HG03139 (cell line): ENCODE measurements around the gene GCC2.
"Not testable (repeated sequence)": the region's sequence is repeated elsewhere in the genome, so short reads cannot be mapped to it uniquely, and the experiment has no call there.

Experiments used
- ATAC-seq: cut with Tn5 transposase; IDR thresholded peaks from one replicate; pipeline ENCODE4 v1.9.1; 2021; ENCODE audit not compliant: unreplicated experiment

Gene GCC2

GRCh38 chr2:108444941-108445840, 3.8 kb upstream of the GCC2 start:
- no peak for ATAC-seq

- no peak for ATAC-seq
Observed at GRCh38 chr2:108446703-108447102, 2.3 kb upstream of the GCC2 start.

GRCh38 chr2:108447947-108448677, 894 bp upstream of the GCC2 start:
- no peak for ATAC-seq

GRCh38 chr2:108449410-108450130, 564 bp downstream of the GCC2 start:
- peak; percentile 27 for ATAC-seq

GRCh38 chr2:108450863-108451262, 1.9 kb downstream of the GCC2 start:
- no peak for ATAC-seq

GRCh38 chr2:108451976-108452375, 3.0 kb downstream of the GCC2 start:
- no peak for ATAC-seq

- not testable (repeated sequence) for ATAC-seq
Observed at GRCh38 chr2:108453530-108453929, 4.5 kb downstream of the GCC2 start.

GRCh38 chr2:108454440-108454839, 5.4 kb downstream of the GCC2 start:
- ATAC-seq, result no peak

GRCh38 chr2:108455571-108455970, 6.6 kb downstream of the GCC2 start:
- no peak for ATAC-seq

GRCh38 chr2:108458082-108458481, 9.1 kb downstream of the GCC2 start:
- no peak for ATAC-seq

- ATAC-seq, result no peak
Observed at GRCh38 chr2:108459441-108459840, 10.4 kb downstream of the GCC2 start.

GRCh38 chr2:108460345-108461037, 11.5 kb downstream of the GCC2 start:
- ATAC-seq, result peak; percentile 63

GRCh38 chr2:108477099-108477498, 28.1 kb downstream of the GCC2 start:
- no peak for ATAC-seq

- ATAC-seq, result no peak
Observed at GRCh38 chr2:108485253-108485652, 36.2 kb downstream of the GCC2 start.

GRCh38 chr2:108490506-108491122, 41.6 kb downstream of the GCC2 start:
- ATAC-seq, result no peak

GRCh38 chr2:108491848-108492247, 42.8 kb downstream of the GCC2 start:
- no peak for ATAC-seq

- ATAC-seq, result no peak
Observed at GRCh38 chr2:108492364-108492763, 43.4 kb downstream of the GCC2 start.

- ATAC-seq, result not testable (repeated sequence)
Observed at GRCh38 chr2:108496167-108496566, 47.2 kb downstream of the GCC2 start.

GRCh38 chr2:108507620-108508019, 58.6 kb downstream of the GCC2 start:
- not testable (repeated sequence) for ATAC-seq

- ATAC-seq, result not testable (repeated sequence)
Observed at GRCh38 chr2:108512431-108512830, 63.4 kb downstream of the GCC2 start.
